ENCODE results near the gene ALPK3. TPM values are rescaled to one million over a fixed set of nuclear protein-coding genes. Genes with fewer than 3 reads are reported as not detected.

Gene ALPK3
- total RNA-seq, 1 experiment from 2014 or later = 17.7 TPM

DNA sequence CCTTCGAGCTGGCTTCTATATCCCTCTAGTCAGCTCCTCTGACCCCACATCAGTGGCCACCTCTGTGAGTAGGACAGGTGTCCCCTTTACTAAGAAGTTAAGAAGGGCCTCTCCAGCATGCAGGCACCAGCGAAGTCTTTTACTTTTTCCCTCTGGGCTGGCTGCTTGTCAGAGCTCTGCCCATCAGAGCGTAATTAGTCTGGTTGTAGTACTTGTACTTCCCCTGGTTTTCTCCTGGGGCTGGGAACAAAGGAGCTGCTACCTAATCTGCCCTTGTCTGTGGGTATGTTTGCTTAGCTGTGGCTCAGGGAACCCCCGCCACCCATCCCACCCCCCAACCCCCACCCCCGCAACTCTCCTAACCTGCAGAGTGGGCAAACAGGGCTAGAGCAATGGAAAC is 27.4 kb upstream of the ALPK3 start:
- H3K79me2 ChIP-seq (ENCODE audit: insufficient read depth, low read length) = no peaks in the 10 kb centered on the region
- no peak overlapping the region for H4K91ac ChIP-seq (ENCODE audit: insufficient read length, low read depth, low read length)
- H3K4me2 ChIP-seq (ENCODE audit: insufficient read depth, insufficient read length, low read length) = no peak overlapping the region
- no peak overlapping the region for H2BK15ac ChIP-seq (ENCODE audit: low read depth, low read length)
- H3T11ph ChIP-seq (ENCODE audit: low read length) = no peak overlapping the region
- Mint-ChIP-seq H3K36me3 (ENCODE audit: insufficient read depth in 1 of 3, low read depth in 3 of 3) (peaks cover 12 to 48% (median 22%) of the 10 kb centered on the region in 3 experiments), H3K9me3 (no peaks in the 10 kb centered on the region), H3K27me3 (ENCODE audit: low read depth) (no peaks in the 10 kb centered on the region), H3K4me1 (peaks cover 6 to 9% of the 10 kb centered on the region in 2 experiments), H3K4me3 (no peak overlapping the region), H3K27ac (peak overlapping the region in 1 of 3 experiments; percentile 90; a peak in 2 of 7 replicates)
- no peak overlapping the region for H3K27ac ChIP-seq (ENCODE audit: insufficient read length, low read depth, low read length)
- no peaks in the 10 kb centered on the region for H3K9me3 ChIP-seq (ENCODE audit: control insufficient read depth, low read depth, low read length)
- H3K4me1 ChIP-seq (ENCODE audit: insufficient read depth, low read length) = no peaks in the 10 kb centered on the region
- H3K14ac ChIP-seq (ENCODE audit: insufficient read depth, low read length) = no peak overlapping the region
- H3K23ac ChIP-seq (ENCODE audit: insufficient read length, low read depth, low read length) = no peak overlapping the region
- H3K18ac ChIP-seq (ENCODE audit: insufficient read length, low read depth, low read length) = no peak overlapping the region
- H2AK5ac ChIP-seq (ENCODE audit: insufficient read length, low read length) = no peak overlapping the region
- DNase-seq = no peak
- no peak overlapping the region for H4K8ac ChIP-seq (replicated peaks; ENCODE audit: insufficient read length, low read depth, low read length)
- H4K20me1 ChIP-seq (ENCODE audit: control insufficient read depth, insufficient read depth, insufficient read length) = no peaks in the 10 kb centered on the region
- H2BK5ac ChIP-seq (ENCODE audit: insufficient read length, low read length) = no peak overlapping the region
- no peaks in the 10 kb centered on the region for H3K27me3 ChIP-seq (ENCODE audit: insufficient read depth, low read length)
- no peak overlapping the region for H2AFZ ChIP-seq (ENCODE audit: low read length)
- H2BK20ac ChIP-seq (ENCODE audit: low read depth, low read length, poor library complexity, severe bottlenecking) = no peak overlapping the region
- H3K9ac ChIP-seq (ENCODE audit: extremely low read depth, insufficient read length, low read length) = no peak overlapping the region
- H3K23me2 ChIP-seq (ENCODE audit: insufficient read length, low read depth, low read length, poor library complexity, severe bottlenecking) = no peaks in the 10 kb centered on the region
- no peak overlapping the region for H3K56ac ChIP-seq (ENCODE audit: insufficient read length, low read depth, low read length)
- H3K4ac ChIP-seq (ENCODE audit: low read depth, low read length) = no peak overlapping the region
- TF ChIP-seq, protein P1, sequence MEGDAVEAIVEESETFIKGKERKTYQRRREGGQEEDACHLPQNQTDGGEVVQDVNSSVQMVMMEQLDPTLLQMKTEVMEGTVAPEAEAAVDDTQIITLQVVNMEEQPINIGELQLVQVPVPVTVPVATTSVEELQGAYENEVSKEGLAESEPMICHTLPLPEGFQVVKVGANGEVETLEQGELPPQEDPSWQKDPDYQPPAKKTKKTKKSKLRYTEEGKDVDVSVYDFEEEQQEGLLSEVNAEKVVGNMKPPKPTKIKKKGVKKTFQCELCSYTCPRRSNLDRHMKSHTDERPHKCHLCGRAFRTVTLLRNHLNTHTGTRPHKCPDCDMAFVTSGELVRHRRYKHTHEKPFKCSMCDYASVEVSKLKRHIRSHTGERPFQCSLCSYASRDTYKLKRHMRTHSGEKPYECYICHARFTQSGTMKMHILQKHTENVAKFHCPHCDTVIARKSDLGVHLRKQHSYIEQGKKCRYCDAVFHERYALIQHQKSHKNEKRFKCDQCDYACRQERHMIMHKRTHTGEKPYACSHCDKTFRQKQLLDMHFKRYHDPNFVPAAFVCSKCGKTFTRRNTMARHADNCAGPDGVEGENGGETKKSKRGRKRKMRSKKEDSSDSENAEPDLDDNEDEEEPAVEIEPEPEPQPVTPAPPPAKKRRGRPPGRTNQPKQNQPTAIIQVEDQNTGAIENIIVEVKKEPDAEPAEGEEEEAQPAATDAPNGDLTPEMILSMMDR (conservative IDR thresholded peaks at IDR 0.05) = no peak
- peaks cover 7% of the 10 kb centered on the region for H3K79me1 ChIP-seq (ENCODE audit: insufficient read depth, low read depth, low read length, poor library complexity, severe bottlenecking)
- no peak overlapping the region for H4K5ac ChIP-seq (ENCODE audit: insufficient read length, low read depth, low read length)
- no peak overlapping the region for H2BK12ac ChIP-seq (ENCODE audit: insufficient read length, low read depth, low read length)
- no peak overlapping the region for H2BK120ac ChIP-seq (ENCODE audit: low read depth, low read length, poor library complexity, severe bottlenecking)
- no CpG with 5 or more reads among the region's 5 CpGs for WGBS (ENCODE audit: extremely low coverage, insufficient read length, low lambda C conversion rate)

All from H9 (cell line).